CD4-positive, alpha-beta T cell (primary cell): ENCODE measurements around the gene IL31RA. TPM values are rescaled to one million over a fixed set of nuclear protein-coding genes. Genes with fewer than 3 reads are reported as not detected.
A peak's percentile ranks its signal among the peaks of the same experiment; 100 is the strongest.

Experiments
- ATAC-seq: fragments of 200-7000 bp; cut with Tn5 transposase; one replicate; pipeline ENCODE4 v1.10.0; 2022; ENCODE audit warnings: mild to moderate bottlenecking; ENCODE audit not compliant: poor library complexity
- CTCF ChIA-PET: fragments of 350-600 bp; sonication (Branson Sonifier 250); formaldehyde crosslinking; loops from one replicate; lab custom pipeline; 2021; ENCODE audit warnings: antibody characterized with exemption, inconsistent platforms; lab: Charles Lee
- POLR2A ChIA-PET: fragments of 350-600 bp; sonication (Branson Sonifier 250); formaldehyde crosslinking; loops from one replicate; lab custom pipeline; 2021; ENCODE audit warnings: antibody characterized with exemption, inconsistent platforms; lab: Charles Lee
- DNase-seq, 14 experiments: peaks; one replicate each; pipeline ENCODE4 v3.0.0-alpha.2; 2013 to 2020; ENCODE audit warnings: mixed read lengths in 2 of 14
- H3K27ac ChIP-seq, 2 donors: one replicate each; pipeline versions ENCODE4 v1.5.1 to v1.7.0; 2013; ENCODE audit warnings: low read length in 2 of 2, low read depth in 1 of 2, mild to moderate bottlenecking in 1 of 2
- H3K27me3 ChIP-seq, 2 experiments: 1 replicate in 1 of 2; 2 replicates in 1 of 2; pipeline versions ENCODE4 v1.6.1 to v1.7.0; 2013; ENCODE audit warnings: low read length in 2 of 2, control low read depth in 1 of 2, mild to moderate bottlenecking in 1 of 2, moderate library complexity in 1 of 2; ENCODE audit not compliant: insufficient read depth in 2 of 2, control insufficient read depth in 1 of 2
- H3K36me3 ChIP-seq: one replicate; pipeline ENCODE4 v1.6.1; 2013; ENCODE audit warnings: low read length, control low read depth; ENCODE audit not compliant: insufficient read depth
- H3K4me1 ChIP-seq: one replicate; pipeline ENCODE4 v1.6.1; 2013; ENCODE audit warnings: low read length, control low read depth; ENCODE audit not compliant: insufficient read depth
- H3K4me3 ChIP-seq: one replicate; pipeline ENCODE4 v1.5.1; 2013; ENCODE audit warnings: mild to moderate bottlenecking, low read length, moderate library complexity
- H3K9me3 ChIP-seq, 2 experiments: 1 replicate in 1 of 2; 2 replicates in 1 of 2; pipeline versions ENCODE4 v1.6.1 to v1.7.0; 2013; ENCODE audit warnings: low read length in 2 of 2, mild to moderate bottlenecking in 2 of 2, control low read depth in 1 of 2, moderate library complexity in 1 of 2; ENCODE audit not compliant: control insufficient read depth in 1 of 2, insufficient read depth in 1 of 2
- H3K27ac Mint-ChIP-seq: one replicate; pipeline ENCODE4 v1.8.0; 2020; ENCODE audit warnings: mixed read lengths
- H3K27me3 Mint-ChIP-seq: one replicate; pipeline ENCODE4 v1.8.0; 2021; ENCODE audit warnings: mixed read lengths
- H3K36me3 Mint-ChIP-seq: one replicate; pipeline ENCODE4 v1.8.0; 2021; ENCODE audit warnings: low read depth, mixed read lengths
- H3K4me1 Mint-ChIP-seq: one replicate; pipeline ENCODE4 v1.8.0; 2021; ENCODE audit warnings: low read depth, mixed read lengths
- H3K4me3 Mint-ChIP-seq: one replicate; pipeline ENCODE4 v1.8.0; 2020; ENCODE audit warnings: mild to moderate bottlenecking, mixed read lengths
- H3K9me3 Mint-ChIP-seq: one replicate; pipeline ENCODE4 v1.8.0; 2020; ENCODE audit warnings: mixed read lengths
- CTCF ChIP-seq: fragments of 200-600 bp; IDR thresholded peaks from one replicate; pipeline ENCODE4 v1.8.0; 2022; ENCODE audit warnings: antibody characterized with exemption, mild to moderate bottlenecking
- intact Hi-C, 2 experiments: fragments of 100-400 bp; cut with DNase I in 1 of 2; cut with micrococcal nuclease in 1 of 2; formaldehyde crosslinking; loops; one replicate each; pipeline versions ENCODE4 v1.15.1 to v1.9.0; 2023 to 2025; cut with DNase I, micrococcal nuclease
- total RNA-seq, 174 experiments: library from RNA in 2 of 174; stranded (reverse) in 2 of 174; gene quantifications; one replicate each; pipeline ENCODE4 v1.2.3 and lab custom pipeline; 2021 to 2026

IL31RA gene
- total RNA-seq, 2 experiments from 2014 or later: not detected

- Mint-ChIP-seq H3K9me3 (no peaks in the 10 kb centered on the region), H3K4me1 (peaks cover 32% of the 10 kb centered on the region), H3K27ac (peak overlapping the region; percentile 8), H3K27me3 (peaks cover 3% of the 10 kb centered on the region), H3K36me3 (no peaks in the 10 kb centered on the region), H3K4me3 (peak overlapping the region; percentile 32)
- Histone ChIP-seq H3K36me3 (no peaks in the 10 kb centered on the region), H3K4me3 (no peak overlapping the region), H3K9me3 (no peaks in the 10 kb centered on the region), H3K4me1 (peaks cover 26% of the 10 kb centered on the region), H3K27me3 (no peaks in the 10 kb centered on the region), H3K27ac (no peak overlapping the region)
- CTCF ChIA-PET: no interaction called here
- no peak for TF ChIP-seq CTCF
- intact Hi-C loops: no loop called here
- ATAC-seq: peak; percentile 58
- DNase-seq: peak in 4 of 14 experiments; percentile 15 to 69 (median 62)
- POLR2A ChIA-PET: no interaction called here
These were observed 5.5 kb downstream of the IL31RA start for GRCh38 chr5:55856516-55857246.

DNA sequence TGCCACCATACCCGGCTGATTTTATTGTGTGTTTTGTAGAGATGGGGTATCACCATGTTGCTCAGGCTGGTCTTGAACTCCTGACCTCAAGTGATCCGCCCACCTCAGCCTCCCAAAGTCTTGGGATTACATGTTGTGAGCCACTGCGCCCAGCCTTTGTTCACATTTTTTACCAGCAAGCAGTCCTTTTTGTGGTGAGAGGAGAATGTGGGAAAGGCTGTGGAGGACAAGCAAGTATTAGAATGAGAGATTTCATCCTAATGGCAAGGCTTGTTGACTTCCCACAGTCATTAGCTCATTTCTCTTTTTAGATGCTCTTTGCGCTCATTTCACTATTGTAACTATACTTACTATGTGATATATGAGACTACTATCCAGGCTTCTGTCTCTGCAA, 6.1 kb downstream of the IL31RA start:
- DNase-seq (no peak), ATAC-seq (no peak)
- Mint-ChIP-seq H3K4me1 (peaks cover 32% of the 10 kb centered on the region), H3K4me3 (no peak overlapping the region), H3K27ac (no peak overlapping the region), H3K27me3 (no peaks in the 10 kb centered on the region), H3K9me3 (no peaks in the 10 kb centered on the region), H3K36me3 (no peaks in the 10 kb centered on the region)
- CTCF ChIA-PET: no interaction called here
- POLR2A ChIA-PET: no interaction called here
- H3K27ac ChIP-seq: no peak overlapping the region
- no peaks in the 10 kb centered on the region for H3K27me3 ChIP-seq
- intact Hi-C loops: no loop called here
- no peak for TF ChIP-seq CTCF
- H3K4me1 ChIP-seq: peaks cover 26% of the 10 kb centered on the region
- H3K9me3 ChIP-seq: no peaks in the 10 kb centered on the region
- H3K4me3 ChIP-seq: no peak overlapping the region
- no peaks in the 10 kb centered on the region for H3K36me3 ChIP-seq

- Mint-ChIP-seq H3K4me1 (peaks cover 32% of the 10 kb centered on the region), H3K4me3 (no peak overlapping the region), H3K9me3 (no peaks in the 10 kb centered on the region), H3K36me3 (no peaks in the 10 kb centered on the region), H3K27me3 (no peaks in the 10 kb centered on the region), H3K27ac (no peak overlapping the region)
- intact Hi-C loops: no loop called here
- Histone ChIP-seq H3K27me3 (no peaks in the 10 kb centered on the region), H3K27ac (no peak overlapping the region), H3K4me3 (no peak overlapping the region), H3K9me3 (no peaks in the 10 kb centered on the region), H3K36me3 (no peaks in the 10 kb centered on the region), H3K4me1 (peaks cover 26% of the 10 kb centered on the region)
- CTCF ChIA-PET: no interaction called here
- POLR2A ChIA-PET: no interaction called here
- no peak for TF ChIP-seq CTCF
- DNase-seq (no peak), ATAC-seq (no peak)
These were observed 6.9 kb downstream of the IL31RA start for GRCh38 chr5:55858104-55858503.
